NCI-H526 (cell line): ENCODE data around the gene SLC1A4.

Experiments used
- DNase-seq, 2 experiments: peaks; one replicate each; lab custom pipeline; 2025; lab: John Stamatoyannopoulos, UW

SLC1A4 gene

GRCh38 chr2:65072181-65072970, 83.2 kb downstream of the SLC1A4 start:
- no peak for DNase-seq
